ENCODE results near the gene ZNF469.

Gene ZNF469

GRCh38 chr16:88414521-88415380 is 32.0 kb downstream of the ZNF469 start:
- CTCF ChIA-PET = no interaction called here
- no peak for DNase-seq (ENCODE audit: low read depth, low spot score)
- H3K4me3 ChIP-seq (ENCODE audit: low read depth, low read length) = no peak overlapping the region
- POLR2A ChIA-PET = no interaction called here
- TF ChIP-seq CTCF (IDR thresholded peaks at IDR 0.05; ENCODE audit: insufficient read depth, low read length, missing control alignments) = no peak

GRCh38 chr16:88415381-88415705 is 32.6 kb downstream of the ZNF469 start:
- POLR2A ChIA-PET = interaction anchor here (1.0 kb wide), 1 partner anchor 9 kb away, joined by 3 read pairs; no protein-coding TSS in a partner anchor
- H3K4me3 ChIP-seq (ENCODE audit: low read depth, low read length) = no peak overlapping the region
- no peak for TF ChIP-seq CTCF (IDR thresholded peaks at IDR 0.05; ENCODE audit: insufficient read depth, low read length, missing control alignments)
- DNase-seq (ENCODE audit: low read depth, low spot score) = no peak
- CTCF ChIA-PET = no interaction called here

- no peak overlapping the region for H3K4me3 ChIP-seq (ENCODE audit: low read depth, low read length)
- ChIA-PET POLR2A (interaction anchor here (1.0 kb wide), 1 partner anchor 9 kb away, joined by 3 read pairs; no protein-coding TSS in a partner anchor), CTCF (no interaction called here)
- DNase-seq (ENCODE audit: low read depth, low spot score) = no peak
- TF ChIP-seq CTCF (IDR thresholded peaks at IDR 0.05; ENCODE audit: insufficient read depth, low read length, missing control alignments) = no peak
Observed at GRCh38 chr16:88415713-88416323, 33.1 kb downstream of the ZNF469 start.

GRCh38 chr16:88416686-88417085 is 33.9 kb downstream of the ZNF469 start:
- no peak for DNase-seq (ENCODE audit: low read depth, low spot score)
- no peak overlapping the region for H3K4me3 ChIP-seq (ENCODE audit: low read depth, low read length)
- CTCF ChIA-PET = interaction anchor here (0.7 kb wide), 1 partner anchor 12 kb away, joined by 4 read pairs; no protein-coding TSS in a partner anchor
- POLR2A ChIA-PET = no interaction called here
- TF ChIP-seq CTCF (IDR thresholded peaks at IDR 0.05; ENCODE audit: insufficient read depth, low read length, missing control alignments) = no peak

- H3K4me3 ChIP-seq (ENCODE audit: low read depth, low read length) = no peak overlapping the region
- TF ChIP-seq CTCF (IDR thresholded peaks at IDR 0.05; ENCODE audit: insufficient read depth, low read length, missing control alignments) = no peak
- DNase-seq (ENCODE audit: low read depth, low spot score) = no peak
- CTCF ChIA-PET = interaction anchor here (0.6 to 1.0 kb wide), 2 partner anchors 10 to 19 kb away, joined by 3 read pairs; no protein-coding TSS in a partner anchor
- POLR2A ChIA-PET = interaction anchor here (1.2 kb wide), 1 partner anchor 12 kb away, joined by 3 read pairs; no protein-coding TSS in a partner anchor
Observed at GRCh38 chr16:88417684-88418476, 35.1 kb downstream of the ZNF469 start.
